IPS DF 4.7 (cell line): ENCODE results near the gene SRP72.

Experiments
- DNase-seq: peaks from one replicate; pipeline ENCODE4 v3.0.0-alpha.2; 2013; ENCODE audit warnings: low spot score; ENCODE audit errors: extremely low read depth

The SRP72 gene

DNA sequence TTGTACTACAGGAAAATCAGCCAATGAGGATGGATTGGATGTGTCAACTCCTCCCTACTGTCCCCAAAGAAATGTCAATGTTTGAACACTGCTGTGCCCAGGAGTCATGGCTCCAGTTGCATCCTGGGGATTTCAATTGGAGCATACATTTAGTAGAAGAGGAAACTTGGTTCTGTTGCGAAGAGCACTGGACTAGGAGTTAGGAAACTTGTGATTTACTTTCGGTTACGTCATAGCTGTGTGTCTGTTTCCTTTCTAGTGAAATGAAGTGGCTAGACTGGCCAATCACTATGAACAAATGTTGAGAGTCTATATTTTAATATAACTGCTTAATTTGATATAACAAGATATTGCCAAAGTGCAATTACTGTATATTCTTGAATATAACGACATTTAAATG is 73.4 kb downstream of the SRP72 start:
- DNase-seq: no peak

DNA sequence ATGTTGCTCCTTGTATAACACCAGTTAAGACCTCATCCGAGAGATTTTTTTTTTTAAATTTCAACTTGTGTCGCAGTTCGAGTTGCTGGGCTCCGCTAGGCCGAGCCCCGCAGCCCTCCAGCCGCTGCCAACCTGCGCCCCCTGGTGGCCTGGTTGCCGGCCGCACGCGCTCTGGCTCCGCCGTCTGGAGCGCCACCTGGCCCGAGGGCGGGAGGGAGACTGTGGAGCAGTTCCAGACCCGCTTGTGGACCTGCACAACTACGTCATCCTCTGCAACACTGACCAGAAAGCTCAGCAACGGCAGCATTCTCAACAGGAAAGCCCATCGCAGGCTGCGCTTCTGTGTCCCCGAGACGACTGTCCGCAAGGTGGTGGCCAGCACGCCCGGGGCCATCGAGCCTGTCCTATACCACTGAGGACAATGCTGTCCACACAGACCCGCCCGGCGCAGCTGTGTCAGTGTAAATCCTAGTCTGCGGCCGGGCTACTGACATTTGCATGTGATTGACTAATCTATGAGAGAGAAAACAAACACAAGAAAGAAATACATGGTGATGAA is 77.2 kb downstream of the SRP72 start:
- DNase-seq: no peak

DNA sequence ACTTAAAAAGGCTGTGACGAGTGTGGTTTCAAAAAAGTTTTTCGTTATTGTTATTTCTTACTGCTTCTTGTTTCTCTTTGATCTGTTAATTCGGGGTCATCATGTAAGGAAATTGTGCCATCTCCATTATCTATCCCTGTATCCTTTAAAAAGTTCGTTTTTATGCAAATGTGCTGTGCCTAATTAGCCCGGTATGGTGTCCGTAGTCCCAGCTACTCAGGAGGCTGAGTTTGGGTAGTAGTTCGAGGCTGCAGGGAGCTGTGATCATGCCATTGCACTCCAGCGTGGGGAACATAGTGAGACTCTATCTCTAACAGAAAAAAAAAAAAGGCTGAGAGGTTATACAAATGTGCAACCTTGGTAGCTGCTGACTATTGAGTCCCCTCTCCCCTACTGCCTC is 83.2 kb downstream of the SRP72 start:
- no peak for DNase-seq

DNA sequence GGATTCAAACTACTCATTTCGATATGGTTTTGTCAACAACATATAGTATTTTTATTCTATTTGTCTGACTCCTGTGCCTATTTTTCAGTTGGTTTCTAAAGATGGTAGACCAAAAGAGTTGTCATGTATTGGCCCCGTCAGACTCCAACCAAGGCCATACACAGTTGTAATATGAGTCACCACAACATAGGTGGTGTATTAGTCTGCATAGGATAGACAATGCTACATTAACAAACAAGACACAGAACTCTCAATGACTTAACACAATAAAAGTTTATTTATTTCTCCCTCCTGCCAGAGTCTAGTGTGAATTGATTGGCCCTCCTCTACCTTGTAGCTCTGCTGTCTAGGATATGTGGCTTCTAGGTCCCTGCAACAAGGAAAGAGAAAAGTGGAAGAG is 84.1 kb downstream of the SRP72 start:
- no peak for DNase-seq

DNA sequence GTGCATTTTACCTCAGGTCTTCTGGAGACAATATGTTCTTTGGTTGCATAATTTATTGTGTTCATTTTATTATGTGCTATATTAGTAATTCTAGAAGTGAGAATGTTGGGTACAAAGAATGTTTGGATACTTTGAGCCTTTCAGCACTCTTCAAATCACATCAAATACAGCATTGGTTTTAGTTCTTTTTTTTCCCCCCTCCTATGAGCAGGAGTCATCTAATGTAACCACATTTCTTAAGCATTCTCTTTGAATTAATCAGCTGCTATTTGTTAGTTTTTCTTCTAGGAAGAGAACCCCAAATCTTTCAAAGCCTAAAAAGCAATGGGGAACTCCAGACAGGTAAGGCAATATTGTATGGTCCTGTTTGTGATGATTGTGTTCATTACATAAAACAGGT is 84.9 kb downstream of the SRP72 start:
- no peak for DNase-seq
